ENCODE results near the gene UNC5CL. TPM values are rescaled to one million over a fixed set of nuclear protein-coding genes. Genes with fewer than 3 reads are reported as not detected.

The UNC5CL gene
- total and polyA plus RNA-seq, 2 of the 4 experiments (the other 2 are of a cell fraction), result not detected

DNA sequence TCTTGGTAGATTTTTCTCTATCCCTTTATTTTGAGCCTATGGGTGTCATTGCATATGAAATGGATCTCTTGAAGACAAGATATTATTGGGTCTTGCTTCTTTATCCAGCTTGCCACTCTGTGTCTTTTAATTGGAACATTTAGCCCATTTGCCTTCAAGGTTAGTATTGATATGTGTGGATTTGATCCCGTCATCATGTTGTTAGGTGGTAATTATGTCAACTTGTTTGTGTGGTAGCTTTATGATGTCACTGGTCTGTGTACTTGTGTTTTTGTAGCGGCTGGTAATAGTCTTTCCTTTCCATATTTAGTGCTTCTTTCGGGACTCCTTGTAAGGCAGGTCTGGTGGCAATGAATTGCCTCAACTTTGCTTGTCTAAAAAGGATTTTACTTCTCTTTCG is 61.9 kb downstream of the UNC5CL start:
- no TSS peak for BruUV-seq (replicated peaks)
- Histone ChIP-seq H3K9me3 (ENCODE audit: control insufficient read depth, insufficient read depth, low read length) (no peaks in the 10 kb centered on the region), H3K4me2 (ENCODE audit: low read depth, low read length) (no peak overlapping the region), H4K5ac (ENCODE audit: low read depth, low read length) (no peak overlapping the region), H3K9me1 (ENCODE audit: insufficient read depth, low read length) (no peaks in the 10 kb centered on the region), H3K4me1 (ENCODE audit: control insufficient read depth, insufficient read depth, low read length) (no peaks in the 10 kb centered on the region), H3K18ac (ENCODE audit: low read depth, low read length) (no peak overlapping the region), H3K14ac (replicated peaks; ENCODE audit: low read depth, low read length) (no peak overlapping the region), H2BK15ac (ENCODE audit: low read depth, low read length) (no peak overlapping the region), H4K91ac (ENCODE audit: insufficient read depth, low read depth, low read length) (no peak overlapping the region), H3K27me3 (ENCODE audit: control insufficient read depth, insufficient read depth, low read length) (peaks cover 8% of the 10 kb centered on the region), H2AK5ac (ENCODE audit: low read depth, low read length) (no peak overlapping the region), H4K8ac (ENCODE audit: low read depth in 2 of 2, low read length in 2 of 2) (no peak overlapping the region), H3K36me3 (ENCODE audit: control insufficient read depth, insufficient read depth, low read length) (no peaks in the 10 kb centered on the region), H2BK20ac (ENCODE audit: low read depth, low read length) (no peak overlapping the region), H3K79me1 (ENCODE audit: low read depth in 1 of 2, low read length in 2 of 2) (no peaks in the 10 kb centered on the region), H3K4me3 (ENCODE audit: insufficient read depth, low read depth, low read length) (no peak overlapping the region), H3K4ac (ENCODE audit: low read depth, low read length) (no peak overlapping the region), H3K23ac (ENCODE audit: low read depth, low read length) (no peak overlapping the region), H3K27ac (ENCODE audit: insufficient read depth, low read length) (no peak overlapping the region), H3K9ac (ENCODE audit: low read depth, low read length) (no peak overlapping the region), H2AK9ac (replicated peaks; ENCODE audit: low read depth, low read length, poor library complexity) (no peak overlapping the region), H2BK120ac (ENCODE audit: low read depth, low read length) (no peak overlapping the region), H4K20me1 (ENCODE audit: insufficient read depth, low read length) (no peaks in the 10 kb centered on the region), H2BK5ac (ENCODE audit: low read depth, low read length, poor library complexity, severe bottlenecking) (no peak overlapping the region), H2AFZ (replicated peaks; ENCODE audit: low read length, poor library complexity) (no peak overlapping the region), H3K56ac (ENCODE audit: extremely low read depth, insufficient read depth, low read length) (no peak overlapping the region)
- POLR2A ChIA-PET (ENCODE audit: unreplicated experiment), result no interaction called here
- no CpG with 5 or more reads among the region's 4 CpGs for WGBS, 2 experiments (ENCODE audit: extremely low coverage in 2 of 2, insufficient read length in 1 of 2)
- ATAC-seq (ENCODE audit: low read depth) (no peak), DNase-seq (no peak)
- TF ChIP-seq RFX5 (IDR thresholded peaks at IDR 0.05; ENCODE audit: low read depth, low read length), result no peak
- no peak for TF ChIP-seq CEBPB (IDR thresholded peaks at IDR 0.05; ENCODE audit: low read depth, low read length)
- TF ChIP-seq SMC3 (IDR thresholded peaks at IDR 0.05; ENCODE audit: low read depth, low read length), result no peak
- TF ChIP-seq RCOR1 (IDR thresholded peaks at IDR 0.05; ENCODE audit: insufficient replicate concordance, low read length), result no peak
- TF ChIP-seq FOS (IDR thresholded peaks at IDR 0.05; ENCODE audit: low read depth, low read length), result no peak
- TF ChIP-seq BHLHE40 (IDR thresholded peaks at IDR 0.05; ENCODE audit: low read depth, low read length), result no peak
- no peak for TF ChIP-seq USF2 (IDR thresholded peaks at IDR 0.05; ENCODE audit: low read depth, low read length)
- TF ChIP-seq MAFK (IDR thresholded peaks at IDR 0.05; ENCODE audit: low read depth, low read length), result no peak
- TF ChIP-seq ELK1 (IDR thresholded peaks at IDR 0.05; ENCODE audit: borderline replicate concordance, low read depth, low read length), result no peak
- TF ChIP-seq NFE2L2 (IDR thresholded peaks at IDR 0.05; ENCODE audit: low read depth, low read length), result no peak
- TF ChIP-seq POLR2A (IDR thresholded peaks at IDR 0.05; ENCODE audit: low read depth, low read length), result no peak
- no peak for TF ChIP-seq RAD21 (IDR thresholded peaks at IDR 0.05; ENCODE audit: low read length)
- TF ChIP-seq MAZ (IDR thresholded peaks at IDR 0.05; ENCODE audit: borderline replicate concordance, low read depth, low read length), result no peak
- TF ChIP-seq MXI1 (IDR thresholded peaks at IDR 0.05; ENCODE audit: borderline replicate concordance, low read depth, low read length), result no peak
- TF ChIP-seq CHD1 (IDR thresholded peaks at IDR 0.05; ENCODE audit: low read depth, low read length), result no peak
- TF ChIP-seq, protein P1, sequence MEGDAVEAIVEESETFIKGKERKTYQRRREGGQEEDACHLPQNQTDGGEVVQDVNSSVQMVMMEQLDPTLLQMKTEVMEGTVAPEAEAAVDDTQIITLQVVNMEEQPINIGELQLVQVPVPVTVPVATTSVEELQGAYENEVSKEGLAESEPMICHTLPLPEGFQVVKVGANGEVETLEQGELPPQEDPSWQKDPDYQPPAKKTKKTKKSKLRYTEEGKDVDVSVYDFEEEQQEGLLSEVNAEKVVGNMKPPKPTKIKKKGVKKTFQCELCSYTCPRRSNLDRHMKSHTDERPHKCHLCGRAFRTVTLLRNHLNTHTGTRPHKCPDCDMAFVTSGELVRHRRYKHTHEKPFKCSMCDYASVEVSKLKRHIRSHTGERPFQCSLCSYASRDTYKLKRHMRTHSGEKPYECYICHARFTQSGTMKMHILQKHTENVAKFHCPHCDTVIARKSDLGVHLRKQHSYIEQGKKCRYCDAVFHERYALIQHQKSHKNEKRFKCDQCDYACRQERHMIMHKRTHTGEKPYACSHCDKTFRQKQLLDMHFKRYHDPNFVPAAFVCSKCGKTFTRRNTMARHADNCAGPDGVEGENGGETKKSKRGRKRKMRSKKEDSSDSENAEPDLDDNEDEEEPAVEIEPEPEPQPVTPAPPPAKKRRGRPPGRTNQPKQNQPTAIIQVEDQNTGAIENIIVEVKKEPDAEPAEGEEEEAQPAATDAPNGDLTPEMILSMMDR (conservative IDR thresholded peaks at IDR 0.05; ENCODE audit: low read depth, low read length), result no peak
- intact Hi-C loops (cut with micrococcal nuclease) (no loop called here), in situ Hi-C loops (cut with MboI; ENCODE audit: low sequenced_read_pairs) (no loop called here), dilution Hi-C loops (cut with HindIII; ENCODE audit: low sequenced_read_pairs, unreplicated experiment) (no loop called here)
- CTCF ChIA-PET, result no interaction called here

Data from IMR-90 (cell line).